Measurements from ENCODE around the gene HIGD1C. TPM values are rescaled to one million over a fixed set of nuclear protein-coding genes. Genes with fewer than 3 reads are reported as not detected.
"Not testable (repeated sequence)": the region's sequence is repeated elsewhere in the genome, so short reads cannot be mapped to it uniquely, and the experiment has no call there.

The HIGD1C gene
- total RNA-seq, 4 donors from 2014 or later: not detected

DNA sequence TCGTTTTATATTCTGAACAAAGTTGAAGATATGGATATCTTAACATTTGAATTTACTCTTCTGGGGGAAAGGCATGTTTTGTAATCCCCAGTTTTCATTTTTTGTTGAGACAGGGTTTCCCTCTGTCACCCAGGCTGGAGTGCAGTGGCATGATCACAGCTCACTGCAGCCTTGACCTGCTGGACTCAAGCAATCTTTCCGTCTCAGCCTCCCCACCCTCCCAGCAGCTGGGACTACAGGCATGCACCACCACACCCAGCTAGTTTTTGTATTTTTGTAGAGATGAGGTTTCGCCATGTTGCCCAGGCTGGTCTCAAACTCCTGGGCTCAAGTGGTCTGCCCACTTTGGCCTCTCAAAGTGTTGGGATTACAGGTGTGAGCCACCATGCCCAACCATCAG, 25.4 kb upstream of the HIGD1C start:
- Histone ChIP-seq H3K36me3 (peaks cover 7 to 23% of the 10 kb centered on the region in 2 donors), H3K27ac (peak overlapping the region; percentile 95 to 99 (median 98)), H3K4me3 (replicated peaks in 1 of 3) (peak overlapping the region; percentile 7 to 92 (median 80)), H3K4me1 (peaks cover 50 to 51% of the 10 kb centered on the region in 2 donors)
- intact Hi-C loops (cut with DNase I): loop anchor here (5.0 kb wide), 1 partner anchor 55 kb away; no protein-coding TSS in a partner anchor
- WGBS, 2 donors: 28 to 32% methylated on average over 3 of the region's 3 CpGs
- peak; percentile 39 to 59 for DNase-seq
- not testable (repeated sequence) for H3K9me3 ChIP-seq, H3K27me3 ChIP-seq
- peak in 1 of 2 donors; percentile 47 for TF ChIP-seq POLR2A (IDR thresholded peaks at IDR 0.05)

GRCh38 chr12:50927356-50927755, 25.0 kb upstream of the HIGD1C start:
- Histone ChIP-seq H3K27ac (peak overlapping the region; percentile 95 to 99 (median 98)), H3K36me3 (peaks cover 7 to 23% of the 10 kb centered on the region in 2 donors), H3K4me1 (peaks cover 50 to 51% of the 10 kb centered on the region in 2 donors), H3K27me3 (no peaks in the 10 kb centered on the region), H3K9me3 (no peaks in the 10 kb centered on the region), H3K4me3 (replicated peaks in 1 of 3) (peak overlapping the region; percentile 7 to 92 (median 80))
- WGBS, 2 donors: 21 to 29% methylated on average over 2 of the region's 2 CpGs
- no peak for DNase-seq
- TF ChIP-seq CTCF (IDR thresholded peaks at IDR 0.05) (no peak), POLR2A (IDR thresholded peaks at IDR 0.05) (no peak)
- intact Hi-C loops (cut with DNase I): loop anchor here (5.0 kb wide), 1 partner anchor 55 kb away; no protein-coding TSS in a partner anchor

DNA sequence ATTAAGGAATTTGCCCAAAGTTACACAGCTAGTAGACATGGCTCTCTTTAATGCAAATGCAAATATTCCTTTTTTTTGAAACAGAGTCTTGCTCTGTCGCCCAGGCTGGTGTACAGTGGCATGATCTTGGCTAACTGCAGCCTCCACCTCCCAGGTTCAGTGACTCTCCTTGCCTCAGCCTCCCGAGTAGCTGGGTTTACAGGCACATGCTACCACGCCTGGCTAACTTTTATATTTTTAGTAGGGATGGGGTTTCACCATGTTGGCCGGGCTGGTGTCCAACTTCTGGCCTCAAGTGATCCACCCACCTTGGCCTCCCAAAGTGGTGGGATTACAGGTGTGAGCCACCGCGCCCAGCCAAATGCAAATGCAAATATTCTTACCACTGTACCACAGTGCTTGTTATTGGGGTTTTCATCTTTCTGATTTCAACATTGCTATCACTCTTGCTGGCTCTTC, 24.5 kb upstream of the HIGD1C start:
- no peaks in the 10 kb centered on the region for H3K27me3 ChIP-seq
- peak; percentile 59 to 70 for DNase-seq
- H3K27ac ChIP-seq: peak overlapping the region; percentile 95 to 99 (median 98)
- intact Hi-C loops (cut with DNase I): loop anchor here (5.0 kb wide), 1 partner anchor 55 kb away; no protein-coding TSS in a partner anchor
- H3K4me1 ChIP-seq: peaks cover 49 to 51% of the 10 kb centered on the region in 2 donors
- no peaks in the 10 kb centered on the region for H3K9me3 ChIP-seq
- peak in 1 of 2 donors; percentile 51 for TF ChIP-seq POLR2A (IDR thresholded peaks at IDR 0.05)
- no peak for TF ChIP-seq CTCF (IDR thresholded peaks at IDR 0.05)
- H3K36me3 ChIP-seq: peaks cover 7 to 23% of the 10 kb centered on the region in 2 donors
- H3K4me3 ChIP-seq (replicated peaks in 1 of 3): peak overlapping the region; percentile 7 to 92 (median 80)
- 44 to 59% methylated on average over 6 of the region's 6 CpGs for WGBS, 2 donors

- DNase-seq: peak in 1 of 2 donors; percentile 30
- Histone ChIP-seq H3K27me3 (no peaks in the 10 kb centered on the region), H3K27ac (peak overlapping the region; percentile 95 to 99 (median 98)), H3K4me3 (replicated peaks in 1 of 3) (peak overlapping the region in 2 of 3 donors; percentile 80 to 92), H3K9me3 (no peaks in the 10 kb centered on the region), H3K4me1 (peaks cover 49 to 52% of the 10 kb centered on the region in 2 donors), H3K36me3 (peaks cover 7 to 23% of the 10 kb centered on the region in 2 donors)
- intact Hi-C loops (cut with DNase I): loop anchor here (5.0 kb wide), 1 partner anchor 54 kb away; no protein-coding TSS in a partner anchor
- no peak for TF ChIP-seq POLR2A (IDR thresholded peaks at IDR 0.05)
- no peak for TF ChIP-seq CTCF (IDR thresholded peaks at IDR 0.05)
- 38 to 44% methylated on average over 3 of the region's 3 CpGs for WGBS, 2 donors
Measured at GRCh38 chr12:50928392-50928791, 24.0 kb upstream of the HIGD1C start.

- Histone ChIP-seq H3K36me3 (peaks cover 9 to 23% of the 10 kb centered on the region in 2 donors), H3K4me1 (peaks cover 54 to 61% of the 10 kb centered on the region in 2 donors), H3K27me3 (no peaks in the 10 kb centered on the region), H3K9me3 (no peaks in the 10 kb centered on the region), H3K4me3 (replicated peaks in 1 of 3) (peak overlapping the region in 1 of 3 donors; percentile 80), H3K27ac (peak overlapping the region; percentile 95 to 99 (median 98))
- WGBS, 2 donors: 81% methylated on average over 3 of the region's 3 CpGs
- intact Hi-C loops (cut with DNase I): loop anchor here (5.0 kb wide), 1 partner anchor 52 kb away; no protein-coding TSS in a partner anchor
- TF ChIP-seq POLR2A (IDR thresholded peaks at IDR 0.05): no peak
- TF ChIP-seq CTCF (IDR thresholded peaks at IDR 0.05): no peak
- DNase-seq: no peak
Measured at GRCh38 chr12:50929831-50930230, 22.5 kb upstream of the HIGD1C start.

DNA sequence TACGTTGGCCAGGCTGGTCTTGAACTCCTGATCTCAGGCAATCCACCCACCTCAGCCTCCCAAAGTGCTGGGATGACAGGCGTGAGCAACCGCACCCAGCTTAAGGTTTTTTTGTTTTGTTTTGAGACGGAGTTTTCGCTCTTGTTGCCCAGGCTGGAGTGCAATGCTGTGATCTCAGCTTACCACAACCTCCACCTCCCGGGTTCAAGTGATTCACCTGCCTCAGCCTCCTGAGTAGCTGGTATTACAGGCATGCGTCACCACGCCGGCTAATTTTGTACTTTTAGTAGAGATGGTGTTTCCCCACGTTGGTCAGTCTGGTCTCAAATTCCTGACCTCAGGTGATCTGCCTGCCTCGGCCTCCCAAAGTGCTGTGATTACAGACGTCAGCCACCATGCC, 21.9 kb upstream of the HIGD1C start:
- WGBS, 2 donors: 88 to 93% methylated on average over 12 of the region's 12 CpGs
- DNase-seq; intact Hi-C loops (cut with DNase I); H3K9me3 ChIP-seq; H3K27me3 ChIP-seq; H3K4me3 ChIP-seq (replicated peaks in 1 of 3): not testable (repeated sequence)
- Histone ChIP-seq H3K27ac (peak overlapping the region in 2 of 3 donors; percentile 95 to 98), H3K36me3 (peaks cover 9 to 23% of the 10 kb centered on the region in 2 donors), H3K4me1 (peaks cover 59 to 66% of the 10 kb centered on the region in 2 donors)

All from thyroid gland (tissue), 4 donors.